Stomach smooth muscle (tissue), 2 donors: ENCODE results near the gene CPTP.

ENCODE experiments used
- H3K27ac ChIP-seq: one replicate; pipeline ENCODE4 v1.7.0; 2013; ENCODE audit warnings: mild to moderate bottlenecking, low read length, inconsistent platforms
- H3K27me3 ChIP-seq, 2 donors: one replicate each; pipeline ENCODE4 v1.7.0; 2013; ENCODE audit warnings: low read length in 2 of 2; ENCODE audit not compliant: insufficient read depth in 2 of 2, control insufficient read depth in 1 of 2
- H3K36me3 ChIP-seq, 2 donors: one replicate each; pipeline ENCODE4 v1.7.0; 2013; ENCODE audit warnings: low read length in 2 of 2; ENCODE audit not compliant: control insufficient read depth in 2 of 2, insufficient read depth in 2 of 2
- H3K4me1 ChIP-seq: one replicate; pipeline ENCODE4 v1.7.0; 2013; ENCODE audit warnings: low read length; ENCODE audit not compliant: control insufficient read depth, insufficient read depth
- H3K4me3 ChIP-seq, 2 donors: one replicate each; pipeline ENCODE4 v1.7.0; 2013; ENCODE audit warnings: low read length in 2 of 2
- H3K9ac ChIP-seq, 2 donors: one replicate each; pipeline ENCODE4 v1.7.0; 2013; ENCODE audit warnings: low read length in 2 of 2, mild to moderate bottlenecking in 1 of 2
- H3K9me3 ChIP-seq, 2 donors: one replicate each; pipeline ENCODE4 v1.7.0; 2013; ENCODE audit warnings: low read length in 2 of 2; ENCODE audit not compliant: control insufficient read depth in 2 of 2
- donor health status: healthy.
- donor health status: Pancreatic carcinoma.

CPTP gene

DNA sequence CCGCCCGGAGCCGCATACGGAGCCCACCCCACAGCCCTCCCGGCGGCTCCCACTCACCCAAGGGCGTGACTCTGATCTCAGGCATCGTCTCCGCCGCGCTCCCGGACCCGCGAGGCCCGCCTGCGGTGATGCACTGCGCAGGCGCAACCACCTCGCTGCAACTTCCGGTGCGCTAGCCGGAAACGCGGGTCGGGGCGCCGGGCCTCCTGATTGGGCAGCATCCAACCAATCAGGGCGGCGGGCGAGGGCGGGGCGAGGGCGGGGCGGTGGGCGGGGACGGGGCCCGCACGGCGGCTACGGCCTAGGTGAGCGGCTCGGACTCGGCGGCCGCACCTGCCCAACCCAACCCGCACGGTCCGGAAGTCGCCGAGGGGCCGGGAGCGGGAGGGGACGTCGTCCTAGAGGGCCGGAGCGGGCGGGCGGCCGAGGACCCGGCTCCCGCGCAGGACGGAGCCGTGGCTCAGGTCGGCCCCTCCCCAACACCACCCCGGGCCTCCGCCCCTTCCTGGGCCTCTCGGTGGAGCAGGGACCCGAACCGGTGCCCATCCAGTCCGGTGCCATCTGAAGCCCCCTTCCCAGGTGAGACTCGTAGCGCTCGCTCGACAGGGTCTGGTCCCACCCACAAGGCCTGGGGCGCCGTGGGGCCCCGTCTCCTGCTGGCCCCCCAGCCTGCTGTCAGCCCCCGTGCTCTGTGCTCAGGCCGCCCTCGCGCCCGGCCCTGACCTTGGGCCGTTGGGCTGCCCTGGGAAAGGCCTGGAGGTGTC, at the start of gene CPTP, which contains the start of gene INTS11:
CPTP (plus strand) TSS at position 279 of the 764 bp plus-strand sequence. CDS start 2,109 bp downstream, outside the sequence.
INTS11 (minus strand) TSS at position 137 of the 764 bp plus-strand sequence; CDS start at position 85, 52 bp downstream.
- Histone ChIP-seq H3K36me3 (peaks cover 9 to 14% of the 10 kb centered on the region in 2 donors), H3K27ac (peak within 1 kb of the TSS; percentile 62), H3K9me3 (no peaks in the 10 kb centered on the region), H3K4me1 (peaks cover 52% of the 10 kb centered on the region), H3K27me3 (no peaks in the 10 kb centered on the region), H3K9ac (peak within 1 kb of the TSS; percentile 83 to 84), H3K4me3 (peak within 1 kb of the TSS; percentile 81 to 83)

DNA sequence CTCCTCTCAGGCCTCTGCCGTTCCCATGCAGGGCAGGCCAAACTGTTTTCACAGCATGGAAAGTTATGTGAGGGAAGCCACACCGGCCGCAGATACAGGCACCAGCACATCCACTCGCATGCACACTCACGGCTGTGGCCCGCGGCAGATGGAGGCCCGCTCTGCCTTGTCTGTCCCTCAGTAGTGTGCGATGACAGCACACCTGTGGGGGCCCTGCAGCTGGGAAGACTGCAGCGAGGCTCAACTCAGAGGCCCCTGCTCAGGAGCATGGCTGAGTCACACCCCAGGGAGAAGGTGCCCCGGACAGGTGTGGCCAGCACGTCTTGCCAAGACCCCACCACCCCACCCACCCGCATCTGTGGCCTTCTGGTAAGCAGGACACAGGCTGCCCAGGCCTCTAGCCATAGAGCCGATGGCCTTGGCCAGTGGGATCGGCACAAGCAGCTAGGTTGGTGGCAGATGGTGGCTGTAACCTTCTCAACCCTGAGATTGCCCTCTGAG, 49.6 kb upstream of the CPTP start:
- Histone ChIP-seq H3K9ac (peak overlapping the region in 1 of 2 donors; percentile 71), H3K27ac (no peak overlapping the region), H3K9me3 (no peaks in the 10 kb centered on the region), H3K4me3 (peak overlapping the region; percentile 79 to 90), H3K36me3 (peaks cover 0 to 2% of the 10 kb centered on the region in 2 donors), H3K4me1 (peaks cover 41% of the 10 kb centered on the region), H3K27me3 (no peaks in the 10 kb centered on the region)

DNA sequence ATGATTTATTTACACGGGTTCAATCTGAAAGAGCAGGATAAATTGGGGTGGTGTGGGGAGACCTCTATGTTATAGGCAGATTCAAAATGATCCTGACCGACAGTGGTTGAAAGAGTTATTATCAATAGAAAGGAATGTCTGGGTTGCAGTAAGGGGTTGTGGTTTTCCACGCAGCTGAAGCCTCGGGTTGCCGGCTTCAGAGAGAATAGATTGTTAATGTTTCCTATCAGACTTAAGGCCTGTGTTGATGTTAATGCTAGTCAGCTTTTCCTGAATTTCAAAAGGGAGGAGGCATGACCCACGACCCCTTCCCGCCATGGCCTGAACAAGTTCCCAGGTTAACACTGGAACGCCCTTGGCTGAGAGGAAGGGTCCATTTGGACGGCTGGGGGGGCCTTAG, 48.8 kb upstream of the CPTP start:
- Histone ChIP-seq H3K9ac (no peak overlapping the region), H3K27me3 (no peaks in the 10 kb centered on the region), H3K9me3 (no peaks in the 10 kb centered on the region), H3K4me3 (no peak overlapping the region), H3K4me1 (peaks cover 33% of the 10 kb centered on the region), H3K36me3 (peaks cover 0 to 2% of the 10 kb centered on the region in 2 donors), H3K27ac (no peak overlapping the region)

DNA sequence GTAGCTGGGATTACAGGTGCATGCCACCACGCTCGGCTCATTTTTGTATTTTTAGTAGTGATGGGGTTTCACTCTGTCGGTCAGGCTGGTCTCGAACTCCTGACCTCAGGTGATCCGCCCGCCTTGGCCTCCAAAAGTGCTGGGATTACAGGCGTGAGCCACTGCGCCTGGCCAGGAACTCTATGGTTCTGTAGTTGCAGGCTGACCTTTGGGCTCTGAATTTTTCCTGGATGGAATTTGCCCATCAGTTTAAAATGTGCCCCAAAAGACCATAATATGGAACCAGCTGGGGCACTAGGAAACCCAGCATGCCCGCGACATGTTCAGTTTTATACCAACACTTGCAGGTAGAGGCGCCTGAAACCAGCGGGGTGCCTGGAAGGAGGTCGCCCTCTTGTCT, 46.0 kb upstream of the CPTP start:
- peaks cover 10% of the 10 kb centered on the region for H3K4me1 ChIP-seq
- no peaks in the 10 kb centered on the region for H3K9me3 ChIP-seq
- no peaks in the 10 kb centered on the region for H3K27me3 ChIP-seq
- H3K9ac ChIP-seq, result no peak overlapping the region
- H3K27ac ChIP-seq, result no peak overlapping the region
- H3K36me3 ChIP-seq, result no peaks in the 10 kb centered on the region
- H3K4me3 ChIP-seq, result no peak overlapping the region

DNA sequence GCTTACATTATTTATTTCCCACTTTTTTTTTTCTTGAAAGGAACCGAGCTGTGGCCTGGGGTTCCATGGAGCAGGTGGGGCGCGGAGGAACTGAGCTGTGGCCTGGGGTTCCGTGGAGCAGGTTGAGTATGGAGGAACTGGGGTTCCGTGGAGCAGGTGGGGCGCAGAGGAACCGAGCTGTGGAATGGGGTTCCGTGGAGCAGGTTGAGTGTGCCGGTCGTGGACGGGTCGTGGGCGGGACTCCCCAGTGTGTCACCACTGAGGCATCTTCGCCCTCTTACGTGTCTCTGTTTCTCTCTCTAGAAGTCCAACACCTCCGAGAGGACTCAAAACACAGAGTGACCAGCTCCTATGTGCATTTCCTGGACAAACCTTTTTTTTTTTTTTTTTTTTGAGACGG, 45.6 kb upstream of the CPTP start:
- Histone ChIP-seq H3K27me3 (no peaks in the 10 kb centered on the region), H3K27ac (no peak overlapping the region), H3K4me1 (peaks cover 9% of the 10 kb centered on the region), H3K36me3 (no peaks in the 10 kb centered on the region), H3K4me3 (no peak overlapping the region), H3K9me3 (no peaks in the 10 kb centered on the region), H3K9ac (no peak overlapping the region)

DNA sequence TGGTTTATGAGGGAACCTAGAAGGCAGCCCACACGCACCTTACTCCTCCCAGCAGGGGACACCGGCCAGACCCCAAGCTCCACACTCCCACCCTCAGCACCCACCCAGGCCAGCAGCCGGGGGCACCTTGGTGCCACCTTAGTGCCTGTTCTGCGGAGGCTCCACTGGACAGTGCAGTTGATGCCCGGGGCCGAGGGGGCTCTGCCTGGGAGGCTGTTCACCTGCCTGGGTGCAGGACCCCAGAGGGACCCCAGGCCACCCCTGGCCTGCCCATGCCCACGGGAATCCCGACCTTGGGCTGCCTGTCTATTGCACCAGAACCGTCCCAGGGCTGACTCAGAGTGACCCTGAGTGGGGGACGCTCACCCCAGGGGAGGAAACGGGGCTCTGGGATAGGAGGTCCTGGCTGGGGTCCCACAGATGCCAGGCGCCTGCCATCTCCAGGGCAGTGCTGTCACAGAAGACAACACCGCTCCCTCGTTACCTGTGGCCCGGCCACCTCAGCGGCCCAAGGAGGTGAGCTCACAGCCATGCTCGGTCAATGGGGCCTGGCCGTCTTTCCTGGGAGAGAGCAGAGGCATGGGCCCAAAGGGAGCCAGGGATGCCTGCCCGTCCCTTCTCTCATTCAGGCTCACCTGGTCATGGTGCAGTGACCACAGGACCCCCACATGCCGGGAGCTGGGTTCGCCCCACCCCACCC, 43.7 kb upstream of the CPTP start:
- Histone ChIP-seq H3K36me3 (no peaks in the 10 kb centered on the region), H3K27ac (no peak overlapping the region), H3K9me3 (no peaks in the 10 kb centered on the region), H3K4me3 (no peak overlapping the region), H3K27me3 (peaks cover 0 to 8% of the 10 kb centered on the region in 2 donors), H3K9ac (no peak overlapping the region), H3K4me1 (no peaks in the 10 kb centered on the region)

DNA sequence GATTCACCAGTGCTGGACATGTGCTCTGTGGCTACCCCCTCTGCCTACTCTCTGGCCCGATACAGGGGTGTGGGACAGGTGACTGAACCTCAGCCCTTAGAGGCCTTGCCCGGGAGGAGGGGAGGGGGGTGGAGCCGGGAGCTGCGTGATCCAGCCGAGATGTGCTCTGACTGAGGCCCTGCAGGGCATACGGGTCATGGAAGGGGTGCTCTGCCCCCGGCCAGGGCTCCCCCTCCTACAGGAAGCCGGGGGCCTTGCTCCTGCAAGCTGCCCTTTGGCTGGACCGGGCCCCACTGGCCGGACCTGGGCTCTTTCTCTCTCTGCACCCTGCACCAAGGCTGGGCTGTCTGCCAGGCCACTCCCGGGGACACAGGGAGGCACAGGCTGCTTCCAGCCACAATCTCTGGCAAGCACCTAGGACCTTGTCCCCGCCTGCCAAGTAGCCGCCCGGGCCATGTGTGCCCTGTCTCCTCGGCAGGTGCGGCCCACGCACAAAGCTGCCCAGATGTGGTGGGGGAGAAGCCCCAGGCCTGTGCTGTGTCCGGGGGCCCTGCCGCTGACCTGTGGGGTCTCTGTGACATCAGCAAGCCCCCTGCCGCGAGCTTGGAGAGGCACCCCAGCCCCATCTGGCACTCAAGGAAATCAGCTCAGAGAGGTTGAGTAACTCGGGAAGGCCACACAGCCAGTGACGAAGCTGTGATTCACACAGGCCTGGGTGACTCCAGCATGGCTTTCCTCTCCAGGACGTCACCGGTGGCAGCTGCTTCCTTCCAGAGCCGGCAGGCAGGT, 42.9 kb upstream of the CPTP start:
- Histone ChIP-seq H3K4me1 (no peaks in the 10 kb centered on the region), H3K4me3 (no peak overlapping the region), H3K27ac (no peak overlapping the region), H3K9ac (no peak overlapping the region), H3K36me3 (no peaks in the 10 kb centered on the region), H3K9me3 (no peaks in the 10 kb centered on the region), H3K27me3 (peaks cover 4 to 11% of the 10 kb centered on the region in 2 donors)

DNA sequence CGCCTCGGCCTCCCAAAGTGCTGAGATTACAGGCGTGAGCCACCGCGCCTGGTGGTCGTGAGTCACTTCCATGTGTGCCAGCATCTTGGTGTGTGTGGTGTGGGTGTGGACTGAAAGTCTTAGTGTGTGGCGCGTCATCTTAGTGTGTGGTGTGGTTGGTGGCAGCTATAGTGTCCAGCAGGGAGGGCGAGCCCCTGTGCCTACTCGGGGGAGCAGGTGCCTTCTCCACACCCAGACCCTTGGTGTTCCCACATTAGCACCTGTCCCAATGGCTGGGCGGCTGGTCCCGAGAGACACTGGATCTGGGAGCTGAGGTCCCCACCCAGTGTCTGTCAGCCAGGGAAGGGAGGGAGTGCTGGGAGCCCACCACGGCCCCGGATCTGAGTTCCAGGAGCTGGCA, 41.6 kb upstream of the CPTP start:
- peaks cover 13 to 17% of the 10 kb centered on the region in 2 donors for H3K27me3 ChIP-seq
- no peaks in the 10 kb centered on the region for H3K9me3 ChIP-seq
- no peak overlapping the region for H3K9ac ChIP-seq
- no peaks in the 10 kb centered on the region for H3K36me3 ChIP-seq
- no peak overlapping the region for H3K27ac ChIP-seq
- no peak overlapping the region for H3K4me3 ChIP-seq
- no peaks in the 10 kb centered on the region for H3K4me1 ChIP-seq

DNA sequence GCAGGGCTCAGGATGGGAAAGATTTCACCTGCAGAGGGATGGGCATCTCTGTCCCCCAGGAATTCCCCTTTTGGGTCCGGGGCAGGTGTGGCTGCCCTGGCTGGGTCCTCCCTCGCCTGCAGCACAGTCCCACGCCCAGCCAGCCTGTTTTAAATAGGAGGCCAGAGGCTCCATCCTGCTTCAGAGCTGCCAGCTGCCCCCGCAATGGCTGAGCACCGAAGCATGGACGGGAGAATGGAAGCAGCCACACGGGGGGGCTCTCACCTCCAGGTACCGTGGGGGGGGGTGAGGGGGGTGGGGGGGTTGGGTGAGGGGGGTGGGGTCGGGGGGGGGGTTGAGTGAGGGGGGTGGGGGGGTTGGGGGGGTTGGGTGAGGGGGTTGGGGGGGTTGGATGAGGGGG, 40.8 kb upstream of the CPTP start:
- H3K9ac ChIP-seq, result no peak overlapping the region

More for the DNA sequence above, 40.8 kb upstream of the CPTP start:
- H3K9me3 ChIP-seq, result no peaks in the 10 kb centered on the region
- no peak overlapping the region for H3K4me3 ChIP-seq
- H3K36me3 ChIP-seq, result no peaks in the 10 kb centered on the region
- H3K27me3 ChIP-seq, result peaks cover 13 to 17% of the 10 kb centered on the region in 2 donors
- H3K4me1 ChIP-seq, result no peaks in the 10 kb centered on the region
- H3K27ac ChIP-seq, result no peak overlapping the region
